Urinary bladder (tissue), 2 donors: ENCODE results near the gene KRTAP9-6. TPM values are rescaled to one million over a fixed set of nuclear protein-coding genes. Genes with fewer than 3 reads are reported as not detected.

Experiments used
- polyA plus RNA-seq: library from polyadenylated mRNA; stranded (reverse); fragments of 200-250 nt; gene quantifications from one replicate; pipeline ENCODE4 v1.2.3, GENCODE V29; 2013
- small RNA-seq: library from RNA; depleted of rRNA; stranded (forward); fragments of <200 nt; gene quantifications from one replicate; pipeline ENCODE3, GENCODE V24; 2014
- total RNA-seq: library from RNA; depleted of rRNA; stranded (reverse); fragments of >200 nt; gene quantifications from one replicate; pipeline ENCODE4 v1.2.3, GENCODE V29; 2014
- donor health status: healthy.

Gene KRTAP9-6
- total and polyA plus RNA-seq, 2 donors: not detected

Small RNA genes lying within 50 kb of the gene (small RNA-seq; reads per million reads assigned to genes)
- gene KRTAP9-10P: not detected

Other genes with a start within 250 kb of the KRTAP9-6 start
Only the 30 nearest of the 40 such genes appear.
- gene KRTAP2-4, start 199.5 kb upstream of the KRTAP9-6 start, total RNA-seq: not detected
- gene KRTAP2-4, start 199.5 kb upstream of the KRTAP9-6 start, polyA plus RNA-seq: not detected
- gene KRTAP4-7, start 181.2 kb upstream of the KRTAP9-6 start, total RNA-seq: not detected
- not detected for gene KRTAP4-7, start 181.2 kb upstream of the KRTAP9-6 start, polyA plus RNA-seq
- not detected for gene KRTAP4-8, start 167.2 kb upstream of the KRTAP9-6 start, total RNA-seq
- gene KRTAP4-8, start 167.2 kb upstream of the KRTAP9-6 start, polyA plus RNA-seq: not detected
- gene KRTAP4-16, start 163.2 kb upstream of the KRTAP9-6 start, total RNA-seq: not detected
- gene KRTAP4-16, start 163.2 kb upstream of the KRTAP9-6 start, polyA plus RNA-seq: not detected
- not detected for gene KRTAP4-9, start 160.0 kb upstream of the KRTAP9-6 start, total RNA-seq
- gene KRTAP4-9, start 160.0 kb upstream of the KRTAP9-6 start, polyA plus RNA-seq: not detected
- gene KRTAP4-11, start 147.0 kb upstream of the KRTAP9-6 start, total RNA-seq: not detected
- gene KRTAP4-11, start 147.0 kb upstream of the KRTAP9-6 start, polyA plus RNA-seq: not detected
- gene KRTAP4-12, start 141.2 kb upstream of the KRTAP9-6 start, total RNA-seq: not detected
- gene KRTAP4-12, start 141.2 kb upstream of the KRTAP9-6 start, polyA plus RNA-seq: not detected
- not detected for gene KRTAP4-6, start 124.8 kb upstream of the KRTAP9-6 start, total RNA-seq
- not detected for gene KRTAP4-6, start 124.8 kb upstream of the KRTAP9-6 start, polyA plus RNA-seq
- not detected for gene KRTAP4-5, start 115.6 kb upstream of the KRTAP9-6 start, total RNA-seq
- not detected for gene KRTAP4-5, start 115.6 kb upstream of the KRTAP9-6 start, polyA plus RNA-seq
- not detected for gene KRTAP4-4, start 104.6 kb upstream of the KRTAP9-6 start, total RNA-seq
- not detected for gene KRTAP4-4, start 104.6 kb upstream of the KRTAP9-6 start, polyA plus RNA-seq
- not detected for gene KRTAP4-3, start 97.2 kb upstream of the KRTAP9-6 start, total RNA-seq
- not detected for gene KRTAP4-3, start 97.2 kb upstream of the KRTAP9-6 start, polyA plus RNA-seq
- gene KRTAP4-2, start 87.2 kb upstream of the KRTAP9-6 start, total RNA-seq: not detected
- gene KRTAP4-2, start 87.2 kb upstream of the KRTAP9-6 start, polyA plus RNA-seq: not detected
- gene KRTAP4-1, start 80.5 kb upstream of the KRTAP9-6 start, total RNA-seq: not detected
- gene KRTAP4-1, start 80.5 kb upstream of the KRTAP9-6 start, polyA plus RNA-seq: not detected
- not detected for gene KRTAP9-1, start 75.5 kb upstream of the KRTAP9-6 start, total RNA-seq
- not detected for gene KRTAP9-1, start 75.5 kb upstream of the KRTAP9-6 start, polyA plus RNA-seq
- not detected for gene KRTAP9-2, start 38.7 kb upstream of the KRTAP9-6 start, total RNA-seq
- not detected for gene KRTAP9-2, start 38.7 kb upstream of the KRTAP9-6 start, polyA plus RNA-seq
- not detected for gene KRTAP9-3, start 32.9 kb upstream of the KRTAP9-6 start, total RNA-seq
- not detected for gene KRTAP9-3, start 32.9 kb upstream of the KRTAP9-6 start, polyA plus RNA-seq
- not detected for gene KRTAP9-8, start 27.4 kb upstream of the KRTAP9-6 start, total RNA-seq
- not detected for gene KRTAP9-8, start 27.4 kb upstream of the KRTAP9-6 start, polyA plus RNA-seq
- not detected for gene KRTAP9-4, start 15.7 kb upstream of the KRTAP9-6 start, total RNA-seq
- gene KRTAP9-4, start 15.7 kb upstream of the KRTAP9-6 start, polyA plus RNA-seq: not detected
- not detected for gene KRTAP9-9, start 10.0 kb upstream of the KRTAP9-6 start, total RNA-seq
- not detected for gene KRTAP9-9, start 10.0 kb upstream of the KRTAP9-6 start, polyA plus RNA-seq
- not detected for gene KRTAP9-7, start 10.3 kb downstream of the KRTAP9-6 start, total RNA-seq
- gene KRTAP9-7, start 10.3 kb downstream of the KRTAP9-6 start, polyA plus RNA-seq: not detected
- gene KRTAP29-1, start 37.5 kb downstream of the KRTAP9-6 start, total RNA-seq: not detected
- not detected for gene KRTAP29-1, start 37.5 kb downstream of the KRTAP9-6 start, polyA plus RNA-seq
- not detected for gene KRTAP16-1, start 43.9 kb downstream of the KRTAP9-6 start, total RNA-seq
- not detected for gene KRTAP16-1, start 43.9 kb downstream of the KRTAP9-6 start, polyA plus RNA-seq
- gene KRTAP17-1, start 50.3 kb downstream of the KRTAP9-6 start, total RNA-seq: not detected
- gene KRTAP17-1, start 50.3 kb downstream of the KRTAP9-6 start, polyA plus RNA-seq: not detected
- gene KRT33A, start 85.5 kb downstream of the KRTAP9-6 start, total RNA-seq: not detected
- not detected for gene KRT33A, start 85.5 kb downstream of the KRTAP9-6 start, polyA plus RNA-seq
- gene KRT33B, start 104.4 kb downstream of the KRTAP9-6 start, total RNA-seq: not detected
- not detected for gene KRT33B, start 104.4 kb downstream of the KRTAP9-6 start, polyA plus RNA-seq
- not detected for gene KRT34, start 116.9 kb downstream of the KRTAP9-6 start, total RNA-seq
- gene KRT34, start 116.9 kb downstream of the KRTAP9-6 start, polyA plus RNA-seq: not detected
- 0.16 TPM for gene KRT31, start 132.2 kb downstream of the KRTAP9-6 start, total RNA-seq
- gene KRT31, start 132.2 kb downstream of the KRTAP9-6 start, polyA plus RNA-seq: not detected
- not detected for gene KRT37, start 159.2 kb downstream of the KRTAP9-6 start, total RNA-seq
- not detected for gene KRT37, start 159.2 kb downstream of the KRTAP9-6 start, polyA plus RNA-seq
- not detected for gene KRT38, start 175.6 kb downstream of the KRTAP9-6 start, total RNA-seq
- not detected for gene KRT38, start 175.6 kb downstream of the KRTAP9-6 start, polyA plus RNA-seq
- gene KRT32, start 202.0 kb downstream of the KRTAP9-6 start, total RNA-seq: not detected
- not detected for gene KRT32, start 202.0 kb downstream of the KRTAP9-6 start, polyA plus RNA-seq